HL-60/S4 treated with phorbol 12-myristate 13-acetate at 8.2 ng/mL for 4 days and 3 days (cell line): ENCODE measurements around the gene TTYH3.
"Not testable (repeated sequence)": the region's sequence is repeated elsewhere in the genome, so short reads cannot be mapped to it uniquely, and the experiment has no call there.

ENCODE experiments used
- in situ Hi-C: fragments of 300-500 bp; cut with MboI; formaldehyde crosslinking; loops from 2 replicates; pipeline ENCODE4 v1.15.0; 2022; ENCODE audit warnings: low sequenced_read_pairs

TTYH3 gene

DNA sequence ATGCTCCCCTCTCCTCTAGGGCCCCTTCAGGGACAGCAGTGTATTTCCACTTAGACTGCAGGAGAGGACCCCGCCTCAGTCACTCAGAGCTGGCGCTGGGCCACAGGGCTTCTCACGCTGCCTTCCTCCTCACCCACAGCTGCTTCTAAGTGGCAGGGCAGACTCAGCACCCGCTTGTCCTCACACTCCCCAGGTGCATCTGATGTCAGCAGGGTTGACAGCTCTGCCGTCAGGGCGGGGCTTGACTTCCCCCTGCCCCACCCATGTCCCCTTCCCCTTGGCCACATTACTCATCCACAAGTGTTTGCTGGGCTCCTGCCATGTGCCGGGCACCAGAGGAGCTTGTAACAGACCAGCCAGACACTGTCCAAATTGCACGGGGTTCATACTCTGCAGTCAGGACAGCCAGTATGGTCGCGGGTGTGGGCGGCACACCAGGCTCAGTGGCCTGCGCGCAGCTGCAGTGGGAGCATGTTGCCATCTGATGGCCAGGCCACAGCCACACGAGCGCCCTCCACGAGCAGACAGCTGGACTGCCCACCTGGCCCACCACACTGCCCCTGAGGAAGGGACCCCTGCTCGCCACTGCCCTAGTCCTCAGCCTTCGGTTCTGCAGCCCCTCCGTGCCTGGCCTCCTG lies 29.3 kb upstream of the TTYH3 start:
- in situ Hi-C loops: no loop called here

DNA sequence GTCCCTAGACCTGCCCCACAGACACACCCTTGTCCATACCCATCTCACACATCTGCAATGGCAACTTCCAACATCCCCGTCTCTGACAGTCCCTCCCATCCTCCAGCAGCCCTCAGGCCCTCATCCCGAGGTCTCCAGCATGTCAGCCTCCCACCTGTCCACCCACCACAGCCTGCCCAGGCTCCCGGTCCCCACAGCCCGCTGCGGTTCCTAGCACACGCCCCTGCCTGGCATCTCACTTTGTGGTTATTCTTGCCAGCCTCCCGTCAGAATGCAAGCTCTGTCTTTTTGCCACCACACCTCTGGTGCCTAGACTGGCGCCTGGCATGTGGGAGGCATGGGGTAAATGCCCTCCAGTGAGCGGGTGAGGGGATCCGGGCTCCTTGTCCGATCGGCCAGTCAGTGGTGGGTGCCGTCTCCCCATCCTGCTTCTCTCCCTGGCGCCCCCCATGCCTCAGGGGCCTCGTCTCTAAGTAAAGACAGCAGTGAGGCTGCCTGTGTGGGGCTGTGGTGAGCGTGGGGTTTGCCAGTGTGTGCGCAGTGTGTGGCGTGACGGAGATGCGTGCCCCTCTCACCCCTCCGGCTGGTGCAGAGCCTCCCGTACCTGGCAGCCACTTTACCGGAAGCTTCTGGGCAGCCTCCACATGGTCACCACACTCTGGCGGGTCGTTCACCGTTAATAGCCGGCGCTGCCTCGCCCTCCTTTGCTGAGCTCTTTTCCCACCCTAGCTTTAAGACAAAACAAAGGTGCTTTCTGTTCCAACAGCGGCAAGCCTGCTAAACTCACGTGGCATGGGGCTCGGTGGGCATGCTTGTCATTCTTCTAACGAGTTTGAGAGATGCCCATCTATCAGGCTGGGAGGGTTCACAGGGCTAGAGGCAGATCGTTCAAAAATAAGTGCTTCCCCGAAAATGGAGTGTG lies 28.5 kb upstream of the TTYH3 start:
- in situ Hi-C loops: no loop called here

GRCh38 chr7:2604608-2605174 lies 27.1 kb upstream of the TTYH3 start:
- in situ Hi-C loops: no loop called here

DNA sequence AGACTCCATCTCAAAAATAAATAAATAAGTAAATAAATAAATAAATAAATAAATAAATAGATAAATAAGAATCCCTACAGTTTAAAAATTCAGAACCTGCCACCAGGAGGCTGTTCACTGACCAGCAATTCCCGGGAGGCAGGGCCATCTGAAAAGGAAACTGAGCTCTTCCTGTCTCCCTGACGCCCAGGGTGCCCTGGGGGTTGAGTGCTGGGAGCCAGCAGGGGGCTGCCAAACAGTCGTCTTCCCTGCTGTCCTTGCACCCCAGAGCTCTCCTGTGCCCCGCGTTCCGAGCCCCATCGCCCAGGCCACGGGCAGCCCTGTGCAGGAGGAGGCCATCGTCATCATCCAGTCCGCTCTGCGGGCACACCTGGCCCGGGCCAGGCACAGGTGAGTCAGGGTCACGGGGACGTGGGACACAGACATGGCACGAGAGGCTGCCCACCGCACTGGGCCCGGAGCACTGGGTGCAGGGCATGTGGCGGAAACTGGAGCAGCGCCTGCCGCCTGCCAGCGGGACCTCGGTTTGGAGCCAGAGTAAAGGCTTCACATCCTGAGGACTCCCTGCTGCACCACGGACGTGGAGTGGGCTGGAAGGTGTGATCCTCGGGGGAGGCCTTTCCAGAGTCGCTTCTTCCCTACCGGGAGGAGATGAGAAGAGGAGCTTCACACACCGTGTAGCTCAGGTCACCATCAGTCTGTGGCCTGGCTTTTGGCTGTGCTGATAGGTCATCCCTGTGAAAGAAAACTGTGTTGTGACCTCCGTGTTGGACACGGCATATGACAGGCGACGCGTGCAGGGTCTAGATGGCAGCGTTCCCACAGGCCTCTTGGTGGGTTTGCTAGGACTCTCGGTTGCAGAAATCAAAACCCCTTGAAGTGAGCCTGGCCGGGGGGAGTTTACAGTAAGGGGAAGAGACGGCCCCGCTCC lies 25.9 kb upstream of the TTYH3 start:
- in situ Hi-C loops: no loop called here

DNA sequence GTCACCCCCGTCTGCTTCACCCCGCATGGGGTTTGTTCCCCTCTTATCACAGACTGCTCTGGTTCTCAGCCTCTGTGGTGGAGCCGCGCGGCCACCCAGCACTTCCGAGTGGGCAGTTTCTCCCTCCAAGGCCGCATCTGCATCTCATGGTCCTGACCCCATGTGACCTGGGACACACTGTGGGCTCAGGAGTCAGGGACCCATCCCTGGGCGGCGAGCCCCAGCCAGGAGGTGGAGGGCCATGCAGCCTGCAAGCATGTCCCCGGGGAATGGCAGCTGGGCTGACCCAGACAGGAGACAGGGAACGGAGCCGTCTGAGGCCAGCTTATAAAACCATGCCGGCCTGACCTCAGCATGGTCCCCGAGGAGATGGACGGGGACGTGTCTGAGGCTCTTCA lies 25.2 kb upstream of the TTYH3 start:
- in situ Hi-C loops: no loop called here

DNA sequence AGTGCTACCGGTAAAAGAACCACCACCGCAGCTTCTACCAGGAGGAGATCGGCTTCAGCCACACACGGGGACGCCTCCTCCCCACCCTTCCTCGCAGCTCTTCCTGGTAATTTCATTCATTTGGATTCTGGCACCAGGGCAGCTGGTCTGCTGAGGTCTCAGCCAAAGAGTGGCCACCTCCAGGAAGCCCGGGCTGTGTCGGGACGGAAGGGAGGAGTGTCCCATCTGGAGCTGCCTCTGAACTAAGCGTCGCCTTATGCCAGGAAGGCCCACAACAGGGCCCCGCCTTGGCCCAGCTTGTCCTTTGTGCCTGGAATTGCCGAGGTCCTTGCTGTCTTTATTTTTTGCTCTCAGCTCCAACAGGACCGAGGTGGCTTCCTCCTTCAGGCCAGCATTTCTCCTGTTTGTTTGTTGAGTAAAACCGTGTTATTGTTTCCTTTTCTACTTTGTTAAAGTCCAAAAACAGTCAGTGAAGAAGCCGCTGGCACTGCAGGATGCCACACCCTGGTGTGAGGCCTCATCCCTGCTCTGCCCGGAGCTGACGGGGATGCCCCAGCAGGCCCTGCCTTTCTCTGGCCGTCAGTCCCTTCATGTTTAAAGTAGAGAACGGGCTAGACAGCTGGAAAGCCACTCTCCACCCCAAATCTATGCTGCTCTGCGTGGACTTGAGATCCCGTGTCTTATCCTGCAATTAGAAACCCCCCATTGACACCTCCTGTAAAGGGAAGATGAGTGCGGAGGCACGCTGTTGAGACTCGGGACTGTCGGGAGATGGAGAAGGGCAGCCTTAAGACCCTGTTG lies 24.5 kb upstream of the TTYH3 start:
- in situ Hi-C loops: no loop called here

GRCh38 chr7:2607923-2608904 lies 23.6 kb upstream of the TTYH3 start:
- in situ Hi-C loops: no loop called here

GRCh38 chr7:2608921-2609411 lies 22.8 kb upstream of the TTYH3 start:
- in situ Hi-C loops: no loop called here

DNA sequence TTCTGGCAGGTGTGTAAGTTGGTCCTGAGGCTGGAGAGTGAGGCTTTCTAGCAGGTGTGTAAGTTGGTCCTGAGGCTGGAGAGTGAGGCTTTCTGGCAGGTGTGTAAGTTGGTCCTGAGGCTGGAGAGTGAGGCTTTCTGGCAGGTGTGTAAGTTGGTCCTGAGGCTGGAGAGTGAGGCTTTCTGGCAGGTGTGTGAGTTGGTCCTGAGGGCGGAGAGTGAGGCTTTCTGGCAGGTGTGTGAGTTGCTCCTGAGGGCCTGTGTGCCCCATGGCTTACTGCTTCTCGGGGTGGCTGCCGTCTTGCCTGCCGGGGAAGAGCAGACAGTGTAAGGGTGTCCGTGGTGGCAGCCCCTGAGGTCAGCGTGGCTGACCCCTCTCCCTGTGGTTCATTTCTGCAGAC lies 22.1 kb upstream of the TTYH3 start:
- in situ Hi-C loops: not testable (repeated sequence)

- in situ Hi-C loops: no loop called here
Measured at GRCh38 chr7:2610466-2610865, 21.3 kb upstream of the TTYH3 start.

DNA sequence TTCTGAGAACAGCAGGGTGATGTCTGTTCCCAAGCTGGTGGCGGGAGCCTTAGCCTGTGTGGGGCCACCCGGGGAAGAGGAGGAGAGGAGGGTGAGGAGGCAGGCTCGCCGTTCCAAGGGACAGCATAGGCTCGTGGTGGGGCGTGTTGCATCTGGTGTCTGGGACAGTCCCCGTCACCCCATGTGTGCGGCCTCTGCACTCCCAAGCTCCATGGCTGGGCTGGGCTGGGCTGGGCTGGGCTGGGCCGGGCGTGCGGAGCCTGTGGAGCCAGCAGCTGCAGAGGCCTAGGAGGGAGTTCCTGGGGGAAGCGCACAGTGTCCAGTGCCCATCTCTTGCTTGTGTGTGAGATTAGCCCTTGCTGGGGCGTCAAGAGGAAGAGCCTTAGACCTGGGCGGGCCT lies 20.9 kb upstream of the TTYH3 start:
- in situ Hi-C loops: no loop called here

- in situ Hi-C loops: no loop called here
Measured at GRCh38 chr7:2611401-2611800, 20.4 kb upstream of the TTYH3 start.

GRCh38 chr7:2611922-2612321 lies 19.9 kb upstream of the TTYH3 start:
- in situ Hi-C loops: no loop called here

GRCh38 chr7:2612445-2613097 lies 19.2 kb upstream of the TTYH3 start:
- in situ Hi-C loops: no loop called here

GRCh38 chr7:2613098-2613930 lies 18.5 kb upstream of the TTYH3 start:
- in situ Hi-C loops: no loop called here

- in situ Hi-C loops: no loop called here
Measured at GRCh38 chr7:2613931-2614600, 17.7 kb upstream of the TTYH3 start.
